Renal cortical epithelial cell (primary cell): ENCODE measurements around the gene CALD1. TPM values are rescaled to one million over a fixed set of nuclear protein-coding genes. Genes with fewer than 3 reads are reported as not detected.

Experiments
- DNase-seq: peaks from one replicate; pipeline ENCODE4 v3.0.0-alpha.2; 2011; ENCODE audit warnings: low read depth
- total RNA-seq: library from RNA; depleted of rRNA; stranded (reverse); fragments of >200 nt; gene quantifications from 2 replicates; pipeline ENCODE4 v1.2.3, GENCODE V29; 2014

CALD1 gene
- total RNA-seq, 1 donor from 2014 or later: 155 TPM

DNA sequence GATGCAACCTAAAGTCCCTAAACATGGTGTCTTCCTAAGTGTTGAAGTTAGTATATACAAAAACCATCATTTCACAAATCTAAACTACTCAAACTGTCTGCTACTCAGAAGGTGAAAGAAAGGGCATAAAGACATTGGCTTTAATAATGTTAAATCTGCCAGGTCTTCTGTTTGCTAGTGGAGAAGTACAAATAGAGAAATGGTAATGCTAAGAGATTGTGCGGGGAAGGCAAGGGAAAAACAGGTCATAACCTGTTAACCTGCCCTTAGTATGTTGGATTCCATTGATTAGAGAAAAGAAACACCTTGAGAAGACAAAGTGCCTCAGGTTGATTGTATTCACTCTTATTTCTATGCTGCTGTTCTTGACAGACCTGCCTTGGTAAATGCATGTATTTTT, 80.3 kb downstream of the CALD1 start:
- DNase-seq: no peak

DNA sequence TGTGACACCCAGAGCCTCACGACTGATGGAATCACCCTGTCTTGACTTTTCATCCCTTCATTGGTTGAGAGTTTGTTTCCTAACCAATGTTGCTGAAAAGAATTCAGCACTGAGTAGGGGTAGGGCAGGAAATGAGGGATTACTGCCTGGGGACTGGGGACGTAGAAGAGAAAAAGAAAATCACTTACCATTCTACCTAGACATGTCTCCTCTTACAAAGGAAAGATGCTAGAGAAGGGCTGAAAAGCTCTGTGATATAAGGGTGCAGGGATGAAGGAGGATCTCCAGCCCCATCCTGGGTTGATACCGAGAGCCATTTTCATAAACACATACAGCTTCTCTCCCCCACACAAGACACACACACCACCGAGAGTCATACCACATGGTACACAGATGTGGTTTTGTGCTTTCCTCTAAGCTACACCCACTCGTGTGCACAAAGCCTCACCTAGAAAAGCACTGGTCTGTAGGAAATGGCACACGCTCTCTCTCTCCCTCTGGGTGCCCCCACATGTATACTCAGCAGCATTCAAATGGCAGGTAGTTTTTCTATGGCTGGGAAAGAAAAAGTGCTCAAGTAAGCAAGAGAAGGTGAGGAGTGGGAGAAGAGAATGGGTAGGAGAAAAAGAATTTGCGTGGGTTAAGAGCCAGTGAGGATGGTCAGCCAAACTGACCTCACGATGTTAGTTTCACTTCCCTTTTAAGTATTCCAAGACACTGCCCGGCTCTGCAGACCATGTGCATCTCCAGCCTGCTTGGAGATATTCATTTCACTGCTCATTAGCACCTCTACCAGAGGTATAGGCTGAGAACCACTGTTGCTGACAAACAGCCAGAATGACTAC, 85.8 kb downstream of the CALD1 start:
- DNase-seq: no peak

DNA sequence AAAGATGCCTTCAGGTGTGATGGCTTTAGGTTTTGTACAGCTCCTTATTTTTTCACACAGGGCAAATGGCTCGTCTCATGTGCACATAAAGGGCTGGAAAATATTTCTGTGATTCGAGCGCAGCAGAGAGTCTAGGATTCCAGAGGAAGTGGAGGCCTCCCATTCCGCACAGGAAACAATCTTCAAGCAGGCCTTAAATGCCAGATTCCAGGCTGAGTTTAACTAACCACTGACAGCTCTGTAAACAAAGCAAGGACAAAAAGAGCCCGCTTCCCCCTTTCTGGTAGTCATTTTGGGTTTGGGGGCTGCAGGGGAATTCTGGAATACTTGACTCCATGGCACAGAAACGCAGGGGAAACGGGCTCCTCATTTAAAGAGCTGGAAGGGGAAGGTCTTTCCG, 87.2 kb downstream of the CALD1 start:
- DNase-seq: no peak

GRCh38 chr7:134870156-134870555, 90.7 kb downstream of the CALD1 start:
- DNase-seq: peak; percentile 63

GRCh38 chr7:134870781-134871180, 91.3 kb downstream of the CALD1 start:
- no peak for DNase-seq

DNA sequence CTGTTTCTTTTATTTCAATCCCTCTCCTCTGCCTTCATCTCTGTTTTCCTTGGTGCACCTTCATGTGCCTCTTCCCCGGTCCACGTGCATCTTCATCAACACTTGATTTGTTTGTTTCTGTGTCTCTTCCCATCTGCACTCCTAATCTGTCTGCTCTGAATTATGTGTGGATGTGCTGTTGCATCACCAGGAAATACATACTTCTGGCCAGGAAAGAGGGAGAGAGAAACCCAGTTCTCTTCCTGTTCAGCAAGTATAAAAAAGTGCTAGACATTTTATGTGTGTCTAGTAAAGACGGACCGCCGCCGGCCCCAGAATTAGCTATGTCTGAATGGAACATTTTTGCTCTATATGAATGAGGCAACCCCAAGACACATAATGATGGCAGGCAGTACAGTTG, 93.8 kb downstream of the CALD1 start:
- no peak for DNase-seq

- DNase-seq: no peak
Measured at GRCh38 chr7:134874407-134874806, 95.0 kb downstream of the CALD1 start.

- DNase-seq: no peak
Measured at GRCh38 chr7:134875867-134876266, 96.4 kb downstream of the CALD1 start.

- DNase-seq: no peak
Measured at GRCh38 chr7:134878746-134879357, 99.4 kb downstream of the CALD1 start.

DNA sequence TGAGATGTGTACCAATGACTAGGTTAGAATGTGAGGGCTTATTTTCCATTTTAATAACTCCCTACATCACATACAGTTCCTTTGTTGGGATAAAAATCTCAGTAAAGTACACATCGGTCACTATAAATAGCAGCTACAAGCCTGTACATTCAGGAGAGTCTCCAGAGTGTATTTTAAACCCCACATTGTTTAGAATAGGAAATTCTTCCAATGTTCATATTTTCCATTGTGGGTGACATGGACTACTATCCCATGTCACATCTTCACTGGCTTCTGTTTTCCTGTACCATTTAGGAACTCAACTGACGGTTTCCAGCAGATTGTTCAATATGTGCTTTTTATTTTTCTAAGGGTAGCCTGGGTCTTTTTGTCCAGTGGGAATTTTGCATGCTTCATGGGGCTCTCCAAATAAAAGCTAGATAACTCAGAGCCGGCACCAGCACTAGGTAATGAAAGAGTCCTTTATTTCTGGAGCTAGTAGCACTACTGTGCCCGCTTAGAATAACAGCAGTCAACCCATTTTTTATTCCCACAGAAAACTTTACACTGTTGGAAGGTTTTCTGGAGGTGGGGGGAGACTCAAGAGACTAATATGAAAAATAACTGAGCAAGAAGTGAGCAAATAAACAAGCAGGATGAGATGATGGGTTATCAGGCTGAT, 100.5 kb downstream of the CALD1 start:
- no peak for DNase-seq

DNA sequence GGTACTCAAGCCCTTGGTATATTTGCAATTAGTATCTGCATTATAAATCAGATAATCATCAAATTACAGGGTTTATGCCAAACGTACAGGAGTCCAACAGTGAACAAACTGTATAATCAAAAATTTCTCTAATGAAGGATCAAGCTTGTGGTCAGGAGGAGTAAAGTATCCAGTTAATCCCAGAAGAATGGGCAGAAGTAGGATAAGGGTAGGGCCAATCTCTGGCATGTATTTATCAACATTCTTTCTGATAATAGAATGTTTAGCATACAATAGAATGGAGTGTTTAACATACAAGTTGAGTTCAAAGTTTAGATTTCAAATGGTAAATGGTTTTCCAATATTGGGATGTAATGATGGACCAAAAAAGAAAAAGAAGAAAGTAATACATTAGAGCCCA, 103.0 kb downstream of the CALD1 start:
- no peak for DNase-seq

- peak; percentile 92 for DNase-seq
Measured at GRCh38 chr7:134885967-134886352, 106.5 kb downstream of the CALD1 start.

GRCh38 chr7:134886353-134887057, 107.1 kb downstream of the CALD1 start:
- DNase-seq: no peak

DNA sequence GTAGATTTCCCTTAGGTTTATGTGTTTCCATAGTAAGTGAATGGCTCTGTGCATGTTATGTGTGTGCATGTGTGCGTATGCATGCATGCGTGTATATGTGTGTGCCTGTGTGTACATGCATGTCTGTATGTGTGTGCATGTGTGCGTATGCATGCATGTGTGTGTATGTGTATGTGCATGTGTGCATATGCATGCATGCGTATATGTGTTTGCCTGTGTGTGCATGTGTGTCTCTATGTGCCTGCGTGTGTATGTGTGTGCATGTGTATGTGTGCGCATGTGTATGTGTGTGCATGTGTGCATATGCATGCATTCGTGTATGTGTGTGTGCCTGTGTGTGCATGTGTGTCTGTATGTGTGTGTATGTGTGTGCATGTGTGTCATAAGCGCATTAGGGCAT, 108.1 kb downstream of the CALD1 start:
- no peak for DNase-seq

GRCh38 chr7:134888141-134888740, 108.8 kb downstream of the CALD1 start:
- DNase-seq: no peak

- DNase-seq: peak; percentile 48
Measured at GRCh38 chr7:134890246-134891240, 111.1 kb downstream of the CALD1 start.

DNA sequence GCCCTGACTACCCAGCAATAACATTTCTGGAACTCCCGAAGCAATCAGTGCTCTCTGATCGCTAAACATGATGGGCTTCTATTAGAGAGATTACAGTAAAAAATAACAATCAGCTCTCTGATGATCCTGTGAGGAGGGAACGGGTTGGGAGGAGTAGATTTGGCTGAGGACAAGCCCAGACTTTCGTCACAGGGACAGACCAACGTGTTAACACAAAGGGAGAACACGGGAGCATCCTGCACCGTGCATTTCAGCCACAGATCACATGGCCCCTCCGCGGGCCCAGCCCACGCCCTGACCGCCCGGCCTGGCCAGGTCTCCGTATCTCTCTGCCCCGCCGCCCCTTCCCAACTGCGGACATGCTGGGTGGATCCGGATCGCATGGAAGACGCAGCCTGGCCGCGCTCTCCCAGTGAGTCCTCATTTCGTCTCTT, 111.8 kb downstream of the CALD1 start:
- DNase-seq: peak; percentile 93

DNA sequence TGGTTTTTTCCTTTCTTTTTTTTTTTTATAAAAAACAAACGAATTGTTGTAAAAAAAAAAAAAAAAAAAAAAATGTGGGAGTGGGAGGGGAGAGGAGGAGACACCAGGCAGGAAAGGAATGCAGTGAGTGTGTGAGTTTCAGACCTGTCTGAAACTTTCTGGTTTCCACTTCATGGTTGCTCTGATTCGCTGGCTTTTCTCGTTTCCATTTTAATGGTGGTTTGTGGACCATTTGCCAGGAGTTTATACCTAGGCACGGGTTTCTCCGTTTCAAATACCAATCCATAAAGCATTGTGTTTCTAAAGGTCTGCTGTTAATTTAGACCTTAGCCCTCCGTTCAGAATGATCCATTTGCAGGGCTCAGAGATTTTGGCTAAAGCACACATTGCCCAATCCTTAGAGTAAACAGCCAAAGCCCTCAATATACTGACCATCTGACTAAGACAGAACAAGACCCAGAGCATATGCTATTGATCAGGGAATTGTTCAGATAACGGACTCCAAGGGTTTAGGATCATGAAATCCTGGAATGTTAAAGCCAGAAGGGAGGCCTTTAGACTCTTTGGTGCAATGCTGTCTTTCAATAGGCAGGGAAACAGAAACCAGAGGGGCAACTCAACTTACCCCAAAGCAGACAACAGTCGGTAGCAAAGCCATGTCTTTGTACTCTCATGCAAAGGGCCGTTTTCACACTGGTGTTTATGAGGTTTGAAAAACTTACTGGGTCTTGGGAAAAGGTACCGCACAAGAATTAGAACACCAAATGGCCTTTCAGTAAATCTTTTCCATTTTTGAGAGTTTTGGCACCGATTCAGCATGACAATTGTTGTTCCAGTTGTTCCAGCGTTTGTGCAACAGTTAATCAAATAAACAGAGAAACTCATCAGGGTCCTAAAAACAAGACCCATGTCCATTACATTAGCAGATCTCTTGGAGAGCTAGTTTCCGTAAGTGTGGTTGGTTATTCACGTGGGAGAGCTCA, 112.6 kb downstream of the CALD1 start:
- peak; percentile 68 for DNase-seq

DNA sequence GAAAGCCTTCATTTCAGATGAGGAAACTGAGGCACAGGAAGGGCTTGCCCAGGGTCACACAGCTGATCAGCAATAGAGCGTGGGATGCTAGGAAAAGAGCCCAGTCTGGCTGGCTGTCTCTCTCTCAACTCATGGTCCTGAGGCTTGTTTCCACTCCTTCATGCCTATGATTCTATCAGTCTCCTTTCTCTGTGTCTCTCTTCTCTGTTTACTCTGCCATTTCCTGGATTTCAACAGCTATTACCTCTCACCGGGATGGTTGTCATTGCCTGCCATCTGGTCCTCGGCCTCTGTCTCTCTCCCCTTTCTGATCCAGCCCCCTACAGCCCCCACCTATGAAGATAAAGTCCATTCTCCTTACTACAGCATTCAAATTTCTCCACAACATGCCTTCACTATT, 113.5 kb downstream of the CALD1 start:
- no peak for DNase-seq
